Breast epithelium (tissue), 3 donors: ENCODE data around the gene PROSER1.

Source experiments
- CTCF ChIP-seq, 3 donors: fragments of 450-650 bp; IDR thresholded peaks; one replicate each; pipeline ENCODE4 v1.5.1; 2016 to 2017; ENCODE audit warnings: antibody characterized with exemption in 3 of 3, mild to moderate bottlenecking in 3 of 3, moderate library complexity in 3 of 3
- POLR2A ChIP-seq: fragments of 450-650 bp; IDR thresholded peaks from one replicate; pipeline ENCODE4 v1.6.1; 2016; ENCODE audit warnings: antibody characterized with exemption, mild to moderate bottlenecking, moderate library complexity
- POLR2AphosphoS5 ChIP-seq, 3 donors: sonication (generic); formaldehyde crosslinking; IDR thresholded peaks; one replicate each; pipeline ENCODE4 v1.6.1; 2017; ENCODE audit warnings: antibody characterized with exemption in 3 of 3

DNA sequence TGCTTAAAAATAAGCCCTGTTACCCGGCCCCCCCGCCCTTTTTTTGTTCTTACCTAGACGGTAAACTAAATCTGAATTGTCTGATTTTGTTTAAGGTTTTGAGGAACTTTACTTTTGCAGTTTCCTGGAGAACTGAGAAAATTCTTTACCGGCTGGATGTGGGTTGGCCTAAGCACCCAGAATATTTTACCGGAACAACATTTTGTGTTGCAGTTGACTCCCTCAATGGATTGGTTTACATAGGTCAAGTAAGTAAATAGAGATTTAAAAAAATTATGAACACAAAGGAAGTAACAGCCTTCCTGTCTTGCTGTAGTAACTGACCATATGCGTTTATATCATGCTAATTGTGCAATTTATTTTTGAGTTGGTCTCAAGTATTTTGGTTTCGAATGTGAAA lies 1.2 kb upstream of the PROSER1 start:
- no peak for TF ChIP-seq CTCF (IDR thresholded peaks at IDR 0.05)
- no peak for TF ChIP-seq POLR2AphosphoS5 (IDR thresholded peaks at IDR 0.05)
- TF ChIP-seq POLR2A, result no peak
